Endothelial cell of umbilical vein (primary cell): ENCODE measurements around the gene DPH1. TPM values are rescaled to one million over a fixed set of nuclear protein-coding genes. Genes with fewer than 3 reads are reported as not detected.
A peak's percentile ranks its signal among the peaks of the same experiment; 100 is the strongest.

Experiments used
- BruUV-seq: library from RNA; stranded (reverse); fragments of 400-500 nt; replicated peaks from 2 replicates; lab custom pipeline; 2021; lab: Mats Ljungman, UMichigan
- CTCF ChIA-PET: fragments of 300-600, 350-600 bp; sonication (Branson Sonifier 250); formaldehyde crosslinking; loops from one replicate; lab custom pipeline; 2021; ENCODE audit warnings: antibody characterized with exemption, inconsistent platforms; lab: Charles Lee
- POLR2A ChIA-PET: fragments of 300-600, 350-600 bp; sonication (Branson Sonifier 250); formaldehyde crosslinking; loops from one replicate; lab custom pipeline; 2021; ENCODE audit warnings: antibody characterized with exemption, inconsistent platforms; lab: Charles Lee
- DNase-seq: peaks from one replicate; pipeline ENCODE4 v3.0.0-alpha.2; 2011; ENCODE audit warnings: low read depth, low spot score
- FAIRE-seq: peaks from 2 replicates; lab custom pipeline; 2011; peaks lifted over from hg19 to GRCh38; lab: Jason Lieb, UNC
- H2AFZ ChIP-seq: 2 replicates; pipeline ENCODE4 v1.6.0; 2012; ENCODE audit warnings: low read depth, low read length, control low read depth, inconsistent platforms
- H3K27ac ChIP-seq: 2 replicates; pipeline ENCODE4 v1.5.1; 2011; ENCODE audit warnings: low read depth, mild to moderate bottlenecking, control low read depth, low read length, moderate library complexity; ENCODE audit not compliant: insufficient read depth
- H3K27me3 ChIP-seq, 2 experiments: 2 replicates each; pipeline versions ENCODE4 v1.6.0 to v1.6.1; 2011; ENCODE audit warnings: low read length in 2 of 2, mixed read lengths in 1 of 2; ENCODE audit not compliant: control insufficient read depth in 2 of 2, insufficient read depth in 2 of 2
- H3K36me3 ChIP-seq, 2 experiments: 2 replicates in 1 of 2; 3 replicates in 1 of 2; pipeline ENCODE4 v1.5.1; 2011; ENCODE audit warnings: low read length in 2 of 2, mild to moderate bottlenecking in 1 of 2, moderate library complexity in 1 of 2; ENCODE audit not compliant: control insufficient read depth in 2 of 2, insufficient read depth in 2 of 2; ENCODE audit errors: extremely low read depth in 1 of 2
- H3K4me1 ChIP-seq: 3 replicates; pipeline ENCODE4 v1.5.1; 2011; ENCODE audit warnings: mild to moderate bottlenecking, low read length; ENCODE audit not compliant: control insufficient read depth, insufficient read depth; ENCODE audit errors: extremely low read depth
- H3K4me2 ChIP-seq: 2 replicates; pipeline ENCODE4 v1.6.1; 2011; ENCODE audit warnings: low read length, control low read depth, mixed read lengths; ENCODE audit not compliant: insufficient read depth
- H3K4me3 ChIP-seq, 3 experiments: fragments of 200-600 bp in 1 of 3; sonication (generic), shearing (Covaris generic) in 1 of 3; replicated peaks in 1 of 3; 2 replicates each; pipeline ENCODE4 v1.5.1; 2011 to 2016; ENCODE audit warnings: control low read depth in 3 of 3, low read length in 3 of 3, mild to moderate bottlenecking in 2 of 3, inconsistent platforms in 1 of 3, low read depth in 1 of 3, moderate library complexity in 1 of 3; ENCODE audit not compliant: insufficient read depth in 1 of 3
- H3K79me2 ChIP-seq: 2 replicates; pipeline ENCODE4 v1.6.0; 2012; ENCODE audit warnings: low read length, inconsistent platforms; ENCODE audit not compliant: control insufficient read depth, insufficient read depth
- H3K9ac ChIP-seq: replicated peaks from 2 replicates; pipeline ENCODE3; 2011; ENCODE audit warnings: low read length, control low read depth; ENCODE audit not compliant: insufficient read depth; ENCODE audit errors: extremely low read depth
- H3K9me1 ChIP-seq: replicated peaks from 3 replicates; pipeline ENCODE4 v1.6.0; 2011; ENCODE audit warnings: mild to moderate bottlenecking, low read length; ENCODE audit not compliant: control insufficient read depth, insufficient read depth; ENCODE audit errors: extremely low read depth
- H3K9me3 ChIP-seq: replicated peaks from 2 replicates; pipeline ENCODE4 v1.5.1; 2012; ENCODE audit warnings: low read length, inconsistent platforms; ENCODE audit not compliant: control insufficient read depth, insufficient read depth
- H4K20me1 ChIP-seq: replicated peaks from 2 replicates; pipeline ENCODE3; 2011; ENCODE audit warnings: mild to moderate bottlenecking, low read length; ENCODE audit not compliant: control insufficient read depth, insufficient read depth; ENCODE audit errors: extremely low read depth
- EZH2 ChIP-seq: IDR thresholded peaks from 2 replicates; pipeline ENCODE4 v1.6.1; 2012; ENCODE audit warnings: borderline replicate concordance, low read depth, mild to moderate bottlenecking, moderate library complexity, low read length, inconsistent platforms; ENCODE audit not compliant: severe bottlenecking
- GATA2 ChIP-seq: IDR thresholded peaks from 2 replicates; pipeline ENCODE4 v1.7.0; 2011; ENCODE audit warnings: low read depth, mild to moderate bottlenecking, moderate library complexity, mixed read lengths, low read length; ENCODE audit not compliant: insufficient read length, insufficient read depth
- JUN ChIP-seq: IDR thresholded peaks from 2 replicates; pipeline ENCODE4 v1.6.1; 2011; ENCODE audit warnings: borderline replicate concordance, low read depth; ENCODE audit not compliant: insufficient read length, insufficient read depth
- MYC ChIP-seq: IDR thresholded peaks from one replicate; pipeline ENCODE4 v1.6.1; 2011; ENCODE audit warnings: mild to moderate bottlenecking, low read depth, low read length
- POLR2A ChIP-seq: IDR thresholded peaks from 2 replicates; pipeline ENCODE4 v1.6.1; 2012; ENCODE audit warnings: low read depth, mild to moderate bottlenecking, control low read depth, low read length
- POLR2AphosphoS5 ChIP-seq: IDR thresholded peaks from 2 replicates; pipeline ENCODE4 v1.6.1; 2012; ENCODE audit warnings: low read depth, mild to moderate bottlenecking, control low read depth, low read length, moderate library complexity; ENCODE audit not compliant: insufficient read depth
- dilution Hi-C: fragments of 300-500 bp; cut with MboI; formaldehyde crosslinking; loops from one replicate; pipeline ENCODE4 v1.15.0; 2019; ENCODE audit warnings: low sequenced_read_pairs; ENCODE audit not compliant: extremely low pct_ligation_motif_present
- intact Hi-C: fragments of 100-400 bp; cut with micrococcal nuclease; formaldehyde crosslinking; loops from one replicate; pipeline ENCODE4 v1.10.0; 2022
- polyA plus RNA-seq, 4 experiments: library from polyadenylated mRNA; depleted of rRNA in 3 of 4; stranded (reverse) in 3 of 4; unstranded in 1 of 4; fragments of >200 nt; gene quantifications; 2 replicates each; pipeline versions ENCODE4 v1.2.1 to v1.2.3, GENCODE V29; 2011 to 2012; ENCODE audit warnings: missing spikeins in 1 of 4
- total RNA-seq: library from RNA; stranded (reverse); gene quantifications from 2 replicates; pipeline ENCODE4 v1.2.3, GENCODE V29; 2021
- TF ChIP-seq, protein P1 (sequence below), 2 donors: IDR thresholded peaks; 1 replicate in 1 of 2; 2 replicates in 1 of 2; pipeline ENCODE4 v1.5.1; 2011; ENCODE audit warnings: low read length in 2 of 2, mild to moderate bottlenecking in 2 of 2, moderate library complexity in 2 of 2, control low read depth in 1 of 2, inconsistent platforms in 1 of 2, low read depth in 1 of 2; ENCODE audit not compliant: insufficient read depth in 1 of 2; ENCODE audit errors: extremely low read depth in 1 of 2

The DPH1 gene
- total and polyA plus RNA-seq, 2 donors (not counting 3 experiments of a cell fraction or from before 2014, with no cell fraction given) = 37.8 to 45.6 TPM

DNA sequence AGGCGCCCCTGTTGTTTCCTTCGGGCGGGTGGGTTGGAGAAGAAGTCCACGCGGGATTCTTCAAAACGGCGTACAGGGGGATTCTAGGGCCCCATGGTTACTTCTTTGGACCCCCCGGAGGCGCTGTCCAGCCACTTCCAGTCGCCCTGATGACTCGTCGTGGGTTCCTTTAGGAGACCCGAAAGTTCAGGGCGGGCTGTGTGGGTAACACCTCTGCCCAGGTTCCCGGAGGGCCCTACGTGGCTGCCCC is 24.2 kb downstream of the DPH1 start:
- H3K4me1 ChIP-seq = peaks cover 23% of the 10 kb centered on the region
- H3K79me2 ChIP-seq = peaks cover 24% of the 10 kb centered on the region
- no peaks in the 10 kb centered on the region for H3K9me3 ChIP-seq
- BruUV-seq = no TSS peak
- H3K36me3 ChIP-seq = peaks cover 0 to 3% of the 10 kb centered on the region in 2 experiments
- no peaks in the 10 kb centered on the region for H4K20me1 ChIP-seq
- ChIA-PET CTCF (interaction anchor here (0.6 to 17.2 kb wide), 45 partner anchors 8 to 362 kb away, joined by 3 to 455 read pairs (median 7); partner anchors contain the start of gene TSR1), POLR2A (interaction anchor here (1.5 kb wide), 1 partner anchor 191 kb away, joined by 4 read pairs; no protein-coding TSS in a partner anchor)
- dilution Hi-C loops (no loop called here), intact Hi-C loops (loop anchor here (1.0 to 5.0 kb wide), 5 partner anchors 190 to 363 kb away; partner anchors contain the start of genes SGSM2 and TSR1)
- DNase-seq = no peak
- H3K27me3 ChIP-seq = peaks cover 2 to 11% of the 10 kb centered on the region in 2 experiments
- H3K9me1 ChIP-seq = no peaks in the 10 kb centered on the region
- peak overlapping the region; percentile 27 for H2AFZ ChIP-seq
- H3K27ac ChIP-seq = no peak overlapping the region
- H3K4me3 ChIP-seq = peak overlapping the region; percentile 33 to 55 (median 50)
- TF ChIP-seq JUN (no peak), POLR2A (no peak)
- H3K4me2 ChIP-seq = peak overlapping the region; percentile 76
- no peak overlapping the region for H3K9ac ChIP-seq
- FAIRE-seq = no peak

DNA sequence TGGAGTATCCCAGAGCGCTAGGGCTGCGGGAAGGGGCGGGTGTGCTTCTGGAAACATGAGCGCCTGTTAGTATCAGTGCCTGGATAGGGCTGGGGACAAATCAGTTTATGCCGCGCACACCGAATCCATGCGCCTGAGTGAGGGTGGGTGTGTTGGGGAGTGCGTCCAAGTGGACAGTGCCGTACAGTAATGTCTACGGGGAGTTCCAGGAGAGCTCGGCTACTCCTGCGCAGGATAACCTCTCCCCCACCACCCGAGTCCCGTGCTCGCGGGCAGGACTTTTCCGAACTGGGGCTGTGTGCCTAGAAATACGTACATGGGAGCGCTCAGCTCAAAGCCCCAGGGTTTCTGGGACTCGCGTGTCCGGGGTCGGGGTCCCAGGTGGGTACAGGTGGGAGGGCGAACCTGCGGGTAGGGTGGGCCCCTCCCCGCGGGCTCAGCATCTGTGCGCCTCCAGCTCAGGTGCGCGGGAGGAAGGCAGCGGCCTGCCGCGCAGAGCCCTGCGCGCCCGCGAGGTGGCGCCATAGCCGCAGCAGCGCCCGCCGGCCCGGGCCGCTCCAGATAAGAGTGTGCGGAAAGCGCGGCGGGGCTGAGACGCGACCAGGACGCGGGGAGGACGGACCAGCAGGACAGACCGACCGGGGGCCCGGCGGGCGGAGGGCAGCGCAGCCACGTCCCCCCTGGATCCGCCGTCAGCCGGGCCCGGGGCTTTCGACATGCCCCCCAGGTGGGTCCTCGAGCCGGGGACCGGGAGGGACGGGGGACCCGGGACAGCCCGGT is 24.7 kb downstream of the DPH1 start, which contains the start of gene HIC1:
TSS of gene HIC1 (plus strand) at position 592 of the 780 bp plus-strand sequence. CDS start 1,588 bp downstream, outside the sequence.
- intact Hi-C loops = loop anchor here (1.0 to 5.0 kb wide), 5 partner anchors 190 to 363 kb away; partner anchors contain the start of genes SGSM2 and TSR1
- ChIA-PET POLR2A (interaction anchor here (1.4 to 1.5 kb wide), 2 partner anchors 120 to 190 kb away, joined by 4 to 5 read pairs; no protein-coding TSS in a partner anchor), CTCF (interaction anchor here (0.6 to 17.2 kb wide), 48 partner anchors 8 to 361 kb away, joined by 3 to 455 read pairs (median 6); partner anchors contain the start of gene TSR1)
- peaks cover 2 to 11% of the 10 kb centered on the region in 2 experiments for H3K27me3 ChIP-seq
- FAIRE-seq = peak; percentile 72
- H3K36me3 ChIP-seq = peaks cover 0 to 3% of the 10 kb centered on the region in 2 experiments
- H3K9me3 ChIP-seq = no peaks in the 10 kb centered on the region
- H3K4me1 ChIP-seq = peaks cover 20% of the 10 kb centered on the region
- TF ChIP-seq EZH2 = no peak
- TF ChIP-seq POLR2AphosphoS5 = peak; percentile 86
- TF ChIP-seq, protein P1, sequence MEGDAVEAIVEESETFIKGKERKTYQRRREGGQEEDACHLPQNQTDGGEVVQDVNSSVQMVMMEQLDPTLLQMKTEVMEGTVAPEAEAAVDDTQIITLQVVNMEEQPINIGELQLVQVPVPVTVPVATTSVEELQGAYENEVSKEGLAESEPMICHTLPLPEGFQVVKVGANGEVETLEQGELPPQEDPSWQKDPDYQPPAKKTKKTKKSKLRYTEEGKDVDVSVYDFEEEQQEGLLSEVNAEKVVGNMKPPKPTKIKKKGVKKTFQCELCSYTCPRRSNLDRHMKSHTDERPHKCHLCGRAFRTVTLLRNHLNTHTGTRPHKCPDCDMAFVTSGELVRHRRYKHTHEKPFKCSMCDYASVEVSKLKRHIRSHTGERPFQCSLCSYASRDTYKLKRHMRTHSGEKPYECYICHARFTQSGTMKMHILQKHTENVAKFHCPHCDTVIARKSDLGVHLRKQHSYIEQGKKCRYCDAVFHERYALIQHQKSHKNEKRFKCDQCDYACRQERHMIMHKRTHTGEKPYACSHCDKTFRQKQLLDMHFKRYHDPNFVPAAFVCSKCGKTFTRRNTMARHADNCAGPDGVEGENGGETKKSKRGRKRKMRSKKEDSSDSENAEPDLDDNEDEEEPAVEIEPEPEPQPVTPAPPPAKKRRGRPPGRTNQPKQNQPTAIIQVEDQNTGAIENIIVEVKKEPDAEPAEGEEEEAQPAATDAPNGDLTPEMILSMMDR (IDR thresholded peaks at IDR 0.05; ENCODE audit: extremely low read depth in 1 of 2, insufficient read depth in 1 of 2, low read depth in 1 of 2, low read length in 2 of 2) = peak; percentile 75 to 94
- TF ChIP-seq MYC = no peak
- TF ChIP-seq POLR2A = peak; percentile 70
- TF ChIP-seq GATA2 = peak; percentile 19
- H3K9ac ChIP-seq = peak within 1 kb of the TSS; percentile 91
- peak within 1 kb of the TSS; percentile 76 for H3K4me2 ChIP-seq
- no TSS peak for BruUV-seq
- DNase-seq = peak; percentile 75
- no peaks in the 10 kb centered on the region for H3K9me1 ChIP-seq
- H3K79me2 ChIP-seq = peaks cover 24% of the 10 kb centered on the region
- H3K27ac ChIP-seq = peak within 1 kb of the TSS; percentile 64
- dilution Hi-C loops = no loop called here
- no peaks in the 10 kb centered on the region for H4K20me1 ChIP-seq
- H3K4me3 ChIP-seq = peak within 1 kb of the TSS; percentile 61 to 74 (median 72)
- H2AFZ ChIP-seq = peak within 1 kb of the TSS; percentile 34
